Common myeloid progenitor, CD34-positive (primary cell): Measurements from ENCODE around the gene GNA12.
"Not testable (repeated sequence)": the region's sequence is repeated elsewhere in the genome, so short reads cannot be mapped to it uniquely, and the experiment has no call there.

Source experiments
- CTCF ChIA-PET: fragments of 350-600 bp; sonication (Branson Sonifier 250); formaldehyde crosslinking; loops from one replicate; lab custom pipeline; 2021; ENCODE audit warnings: antibody characterized with exemption; lab: Charles Lee
- POLR2A ChIA-PET: fragments of 350-600 bp; sonication (Branson Sonifier 250); formaldehyde crosslinking; loops from one replicate; lab custom pipeline; 2021; ENCODE audit warnings: antibody characterized with exemption; lab: Charles Lee
- DNase-seq, 3 donors: peaks; one replicate each; pipeline versions ENCODE4 v3.0.0 to v3.0.0-alpha.2; 2013
- H3K27ac ChIP-seq, 2 experiments: 1 replicate in 1 of 2; 2 replicates in 1 of 2; pipeline ENCODE4 v1.7.0; 2013; ENCODE audit warnings: inconsistent platforms in 2 of 2, low read length in 2 of 2, mild to moderate bottlenecking in 2 of 2, low read depth in 1 of 2, moderate library complexity in 1 of 2; ENCODE audit not compliant: severe bottlenecking in 2 of 2, insufficient read depth in 1 of 2, poor library complexity in 1 of 2
- H3K27me3 ChIP-seq, 5 experiments: replicated peaks in 2 of 5; 1 replicate in 3 of 5; 2 replicates in 2 of 5; pipeline versions ENCODE4 v1.6.1 to v1.7.0; 2013; ENCODE audit warnings: low read length in 4 of 5, mild to moderate bottlenecking in 2 of 5, moderate library complexity in 2 of 5, inconsistent platforms in 1 of 5; ENCODE audit not compliant: insufficient read depth in 5 of 5, control insufficient read depth in 4 of 5
- H3K36me3 ChIP-seq, 4 experiments: 1 replicate in 2 of 4; 2 replicates in 2 of 4; pipeline versions ENCODE4 v1.6.1 to v1.7.0; 2013; ENCODE audit warnings: low read length in 3 of 4, control low read depth in 1 of 4, mild to moderate bottlenecking in 1 of 4; ENCODE audit not compliant: control insufficient read depth in 4 of 4, insufficient read depth in 4 of 4
- H3K4me1 ChIP-seq, 4 experiments: 1 replicate in 3 of 4; 2 replicates in 1 of 4; pipeline versions ENCODE4 v1.6.1 to v1.7.1; 2013; ENCODE audit warnings: low read length in 3 of 4, mild to moderate bottlenecking in 3 of 4, control low read depth in 1 of 4, inconsistent platforms in 1 of 4, moderate library complexity in 1 of 4; ENCODE audit not compliant: control insufficient read depth in 4 of 4, insufficient read depth in 4 of 4; ENCODE audit errors: control extremely low read depth in 1 of 4
- H3K4me3 ChIP-seq, 7 experiments: 1 replicate in 4 of 7; 2 replicates in 3 of 7; pipeline versions ENCODE4 v1.5.1 to v1.7.0; 2013; ENCODE audit warnings: mild to moderate bottlenecking in 7 of 7, low read length in 6 of 7, moderate library complexity in 6 of 7, inconsistent platforms in 2 of 7, low read depth in 2 of 7, control low read depth in 1 of 7; ENCODE audit not compliant: insufficient read depth in 4 of 7, control insufficient read depth in 1 of 7; ENCODE audit errors: extremely low read depth in 1 of 7
- H3K9me3 ChIP-seq, 5 experiments: 1 replicate in 4 of 5; 2 replicates in 1 of 5; pipeline versions ENCODE4 v1.6.1 to v1.7.1; 2013; ENCODE audit warnings: low read length in 4 of 5, mild to moderate bottlenecking in 2 of 5, inconsistent platforms in 1 of 5, low read depth in 1 of 5, moderate library complexity in 1 of 5; ENCODE audit not compliant: control insufficient read depth in 4 of 5, insufficient read depth in 2 of 5; ENCODE audit errors: control extremely low read depth in 1 of 5
- WGBS: methylation state at CpG from one replicate; pipeline ENCODE4 v1.1.5; 2013; ENCODE audit not compliant: insufficient coverage; 5-methylcytosine and 5-hydroxymethylcytosine counted together

Gene GNA12

DNA sequence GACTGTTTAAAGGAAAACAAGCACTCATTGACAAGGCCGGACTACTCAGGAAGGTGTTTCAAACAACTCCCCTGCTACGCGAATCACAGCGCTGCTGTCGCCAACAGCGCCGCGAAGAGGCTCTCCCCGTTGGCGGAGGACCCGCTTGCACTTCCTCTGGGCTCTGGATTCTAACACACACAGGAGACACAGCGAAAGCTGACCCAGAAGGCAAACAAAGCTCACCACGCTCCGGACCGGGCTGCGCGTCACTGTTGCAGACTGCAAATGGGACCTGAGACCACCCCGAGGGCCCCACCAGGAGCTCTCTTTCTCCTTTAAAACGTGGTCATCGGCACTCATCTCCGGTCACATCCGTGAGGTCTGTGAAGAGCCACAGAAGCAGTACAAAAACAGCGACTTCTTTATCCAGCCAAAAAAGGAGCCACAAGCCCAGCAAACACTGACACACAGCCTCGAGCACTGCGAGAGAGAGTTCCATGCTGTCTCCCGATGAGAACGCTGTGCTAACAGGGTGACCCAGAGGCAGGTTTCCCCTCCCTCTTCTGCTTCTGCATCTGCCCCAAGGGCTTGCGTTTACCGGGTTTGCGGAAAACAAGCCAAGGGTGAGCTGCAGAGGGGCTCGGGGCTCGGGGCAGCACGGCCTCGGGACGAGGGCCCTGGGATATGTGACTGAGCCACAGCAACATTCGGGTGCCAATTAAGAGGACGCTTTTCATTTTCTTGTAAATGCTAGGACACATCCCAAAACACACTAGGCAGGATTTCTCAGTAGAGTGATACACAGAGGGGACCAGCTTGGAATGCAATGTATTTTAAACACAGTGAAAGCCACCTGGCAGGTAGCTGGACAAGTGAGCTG is 114.8 kb downstream of the GNA12 start:
- peak overlapping the region in 1 of 7 experiments; percentile 16 for H3K4me3 ChIP-seq
- H3K27ac ChIP-seq: peak overlapping the region; percentile 46 to 69
- no peaks in the 10 kb centered on the region for H3K9me3 ChIP-seq
- H3K36me3 ChIP-seq: peaks cover 9 to 67% (median 32%) of the 10 kb centered on the region in 4 experiments
- 90% methylated on average over 23 of the region's 37 CpGs for WGBS
- H3K4me1 ChIP-seq: peaks cover 8 to 64% (median 55%) of the 10 kb centered on the region in 4 experiments
- ChIA-PET CTCF (interaction anchor here (0.9 to 23.9 kb wide), 6 partner anchors 4 to 59 kb away, joined by 3 to 441 read pairs (median 6); no protein-coding TSS in a partner anchor), POLR2A (interaction anchor here (1.6 kb wide), 1 partner anchor 8 kb away, joined by 6 read pairs; no protein-coding TSS in a partner anchor)
- DNase-seq: peak in 2 of 3 donors; percentile 66 to 67
- no peaks in the 10 kb centered on the region for H3K27me3 ChIP-seq

GRCh38 chr7:2728316-2729030 is 115.6 kb downstream of the GNA12 start:
- 7% methylated on average over 2 of the region's 15 CpGs for WGBS
- Histone ChIP-seq H3K36me3 (peaks cover 9 to 72% (median 33%) of the 10 kb centered on the region in 4 experiments), H3K4me3 (peak overlapping the region in 1 of 7 experiments; percentile 16), H3K27ac (peak overlapping the region; percentile 46 to 60), H3K4me1 (peaks cover 4 to 56% (median 49%) of the 10 kb centered on the region in 4 experiments), H3K27me3 (no peaks in the 10 kb centered on the region), H3K9me3 (no peaks in the 10 kb centered on the region)
- no peak for DNase-seq
- POLR2A ChIA-PET: interaction anchor here (0.6 kb wide), 1 partner anchor 29 kb away, joined by 3 read pairs; no protein-coding TSS in a partner anchor
- CTCF ChIA-PET: interaction anchor here (0.8 to 23.9 kb wide), 5 partner anchors 5 to 58 kb away, joined by 3 to 441 read pairs (median 4); no protein-coding TSS in a partner anchor

DNA sequence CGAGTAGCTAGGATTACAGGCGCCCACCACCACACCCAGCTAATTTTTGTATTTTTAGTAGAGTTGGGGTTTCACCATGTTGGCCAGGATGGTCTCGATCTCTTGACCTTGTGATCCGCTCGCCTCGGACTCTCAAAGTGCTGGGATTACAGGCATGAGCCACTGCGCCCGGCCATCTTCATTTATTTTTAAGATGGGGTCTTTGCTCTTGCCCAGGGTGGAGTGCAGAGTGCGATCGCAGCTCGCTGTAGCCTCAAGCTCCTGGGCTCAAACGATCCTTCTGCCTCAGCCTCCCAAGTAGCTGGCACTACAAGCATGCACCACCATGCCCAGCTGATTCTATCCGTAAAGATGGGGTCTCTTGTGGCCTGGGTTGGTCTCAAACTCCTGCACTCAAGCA is 116.9 kb downstream of the GNA12 start:
- WGBS: 98% methylated on average over 11 of the region's 13 CpGs
- POLR2A ChIA-PET: interaction anchor here (0.6 kb wide), 1 partner anchor 93 kb away, joined by 3 read pairs; no protein-coding TSS in a partner anchor
- Histone ChIP-seq H3K27ac (peak overlapping the region in 1 of 2 experiments; percentile 60), H3K36me3 (peaks cover 9 to 69% (median 33%) of the 10 kb centered on the region in 4 experiments), H3K4me1 (peaks cover 3 to 48% (median 42%) of the 10 kb centered on the region in 4 experiments)
- CTCF ChIA-PET: interaction anchor here (0.8 to 23.9 kb wide), 3 partner anchors 6 to 24 kb away, joined by 3 to 441 read pairs (median 441); no protein-coding TSS in a partner anchor
- H3K9me3 ChIP-seq, H3K27me3 ChIP-seq, DNase-seq, H3K4me3 ChIP-seq: not testable (repeated sequence)

- ChIA-PET POLR2A (interaction anchor here (0.6 to 0.8 kb wide), 2 partner anchors 9 to 94 kb away, joined by 3 read pairs; no protein-coding TSS in a partner anchor), CTCF (interaction anchor here (1.1 to 23.9 kb wide), 3 partner anchors 7 to 35 kb away, joined by 3 to 441 read pairs (median 441); no protein-coding TSS in a partner anchor)
- peak overlapping the region in 1 of 2 experiments; percentile 37 for H3K27ac ChIP-seq
- no peaks in the 10 kb centered on the region for H3K27me3 ChIP-seq
- no peaks in the 10 kb centered on the region for H3K9me3 ChIP-seq
- H3K36me3 ChIP-seq: peaks cover 9 to 65% (median 34%) of the 10 kb centered on the region in 4 experiments
- no peak overlapping the region for H3K4me3 ChIP-seq
- WGBS: 97% methylated on average over 11 of the region's 18 CpGs
- H3K4me1 ChIP-seq: peaks cover under 1 to 45% (median 38%) of the 10 kb centered on the region in 4 experiments
- DNase-seq: no peak
Observed at GRCh38 chr7:2726316-2727018, 117.6 kb downstream of the GNA12 start.

- H3K4me3 ChIP-seq: no peak overlapping the region
- no peaks in the 10 kb centered on the region for H3K27me3 ChIP-seq
- WGBS: 97% methylated on average over 34 of the region's 34 CpGs
- peaks cover 2 to 59% (median 26%) of the 10 kb centered on the region in 4 experiments for H3K36me3 ChIP-seq
- H3K9me3 ChIP-seq: no peaks in the 10 kb centered on the region
- DNase-seq: no peak
- ChIA-PET CTCF (interaction anchor here (1.1 to 23.9 kb wide), 9 partner anchors 6 to 54 kb away, joined by 3 to 441 read pairs (median 5); no protein-coding TSS in a partner anchor), POLR2A (interaction anchor here (0.6 to 0.8 kb wide), 2 partner anchors 10 to 13 kb away, joined by 3 to 4 read pairs; no protein-coding TSS in a partner anchor)
- no peak overlapping the region for H3K27ac ChIP-seq
- H3K4me1 ChIP-seq: peaks cover 0 to 45% (median 40%) of the 10 kb centered on the region in 4 experiments
Observed at GRCh38 chr7:2725178-2726105, 118.7 kb downstream of the GNA12 start.
